Measurements from ENCODE around the gene NEURL4.
A peak's percentile ranks its signal among the peaks of the same experiment; 100 is the strongest.

The NEURL4 gene

GRCh38 chr17:7312432-7313087, 16.6 kb downstream of the NEURL4 start:
- no peak for TF ChIP-seq CTCF (conservative IDR thresholded peaks at IDR 0.05; ENCODE audit: low read depth, low read length)
- Histone ChIP-seq H4K20me1 (ENCODE audit: insufficient read depth) (no peaks in the 10 kb centered on the region), H2AFZ (ENCODE audit: low read depth) (no peak overlapping the region), H3K36me3 (ENCODE audit: insufficient read depth) (no peaks in the 10 kb centered on the region), H3K4me2 (no peak overlapping the region), H3K4me3 (IDR thresholded peaks at IDR 0.05; ENCODE audit: insufficient read depth, low read depth, low read length) (no peak overlapping the region), H3K4me1 (ENCODE audit: low read depth, poor library complexity, severe bottlenecking) (peaks cover 11% of the 10 kb centered on the region), H3K9ac (no peak overlapping the region), H3K79me2 (ENCODE audit: insufficient read depth, low read depth) (peaks cover 16% of the 10 kb centered on the region; the same call in 1 of the 2 replicates), H3K27me3 (ENCODE audit: insufficient read depth, low read depth) (no peaks in the 10 kb centered on the region), H3K27ac (no peak overlapping the region)

- Histone ChIP-seq H4K20me1 (ENCODE audit: insufficient read depth) (no peaks in the 10 kb centered on the region), H3K36me3 (ENCODE audit: insufficient read depth) (no peaks in the 10 kb centered on the region)
These were observed 17.9 kb downstream of the NEURL4 start for GRCh38 chr17:7311110-7311705.

GRCh38 chr17:7309628-7310027, 19.5 kb downstream of the NEURL4 start:
- Histone ChIP-seq H3K4me3 (IDR thresholded peaks at IDR 0.05; ENCODE audit: insufficient read depth, low read depth, low read length) (no peak overlapping the region), H3K79me2 (ENCODE audit: insufficient read depth, low read depth) (peaks cover 16% of the 10 kb centered on the region; the same call in 1 of the 2 replicates), H3K27ac (no peak overlapping the region; the same call in 1 of the 2 replicates), H3K27me3 (ENCODE audit: insufficient read depth, low read depth) (no peaks in the 10 kb centered on the region), H3K4me2 (peak overlapping the region; percentile 33), H3K4me1 (ENCODE audit: low read depth, poor library complexity, severe bottlenecking) (peaks cover 11% of the 10 kb centered on the region), H3K36me3 (ENCODE audit: insufficient read depth) (no peaks in the 10 kb centered on the region), H4K20me1 (ENCODE audit: insufficient read depth) (no peaks in the 10 kb centered on the region), H3K9ac (no peak overlapping the region), H2AFZ (ENCODE audit: low read depth) (no peak overlapping the region)
- TF ChIP-seq CTCF (conservative IDR thresholded peaks at IDR 0.05; ENCODE audit: low read depth, low read length): no peak

More at GRCh38 chr17:7311110-7311705, 17.9 kb downstream of the NEURL4 start:
- Histone ChIP-seq H2AFZ (ENCODE audit: low read depth) (no peak overlapping the region), H3K79me2 (ENCODE audit: insufficient read depth, low read depth) (peaks cover 16% of the 10 kb centered on the region; the same call in 1 of the 2 replicates), H3K9ac (no peak overlapping the region), H3K27ac (no peak overlapping the region), H3K4me1 (ENCODE audit: low read depth, poor library complexity, severe bottlenecking) (peaks cover 11% of the 10 kb centered on the region), H3K4me2 (no peak overlapping the region), H3K27me3 (ENCODE audit: insufficient read depth, low read depth) (no peaks in the 10 kb centered on the region), H3K4me3 (IDR thresholded peaks at IDR 0.05; ENCODE audit: insufficient read depth, low read depth, low read length) (no peak overlapping the region)
- TF ChIP-seq CTCF (conservative IDR thresholded peaks at IDR 0.05; ENCODE audit: low read depth, low read length): no peak

GRCh38 chr17:7308625-7309433, 20.3 kb downstream of the NEURL4 start:
- Histone ChIP-seq H3K27me3 (ENCODE audit: insufficient read depth, low read depth) (no peaks in the 10 kb centered on the region), H3K36me3 (ENCODE audit: insufficient read depth) (no peaks in the 10 kb centered on the region), H3K4me3 (IDR thresholded peaks at IDR 0.05; ENCODE audit: insufficient read depth, low read depth, low read length) (no peak overlapping the region), H3K27ac (peak overlapping the region; percentile 96), H3K4me2 (peak overlapping the region; percentile 33), H3K9ac (peak overlapping the region; percentile 92), H4K20me1 (ENCODE audit: insufficient read depth) (no peaks in the 10 kb centered on the region), H3K4me1 (ENCODE audit: low read depth, poor library complexity, severe bottlenecking) (peaks cover 11% of the 10 kb centered on the region), H3K79me2 (ENCODE audit: insufficient read depth, low read depth) (peaks cover 16% of the 10 kb centered on the region; the same call in 1 of the 2 replicates), H2AFZ (ENCODE audit: low read depth) (no peak overlapping the region)
- TF ChIP-seq CTCF (conservative IDR thresholded peaks at IDR 0.05; ENCODE audit: low read depth, low read length): no peak
